CD4-positive, alpha-beta T cell (primary cell): ENCODE results near the gene EEFSEC. TPM values are rescaled to one million over a fixed set of nuclear protein-coding genes. Genes with fewer than 3 reads are reported as not detected.

Experiments used
- ATAC-seq: fragments of 200-7000 bp; cut with Tn5 transposase; one replicate; pipeline ENCODE4 v1.10.0; 2022; ENCODE audit warnings: mild to moderate bottlenecking; ENCODE audit not compliant: poor library complexity
- CTCF ChIA-PET: fragments of 350-600 bp; sonication (Branson Sonifier 250); formaldehyde crosslinking; loops from one replicate; lab custom pipeline; 2021; ENCODE audit warnings: antibody characterized with exemption, inconsistent platforms; lab: Charles Lee
- POLR2A ChIA-PET: fragments of 350-600 bp; sonication (Branson Sonifier 250); formaldehyde crosslinking; loops from one replicate; lab custom pipeline; 2021; ENCODE audit warnings: antibody characterized with exemption, inconsistent platforms; lab: Charles Lee
- DNase-seq, 14 experiments: peaks; one replicate each; pipeline ENCODE4 v3.0.0-alpha.2; 2013 to 2020; ENCODE audit warnings: mixed read lengths in 2 of 14
- H3K27ac ChIP-seq, 2 donors: one replicate each; pipeline versions ENCODE4 v1.5.1 to v1.7.0; 2013; ENCODE audit warnings: low read length in 2 of 2, low read depth in 1 of 2, mild to moderate bottlenecking in 1 of 2
- H3K27me3 ChIP-seq, 2 experiments: 1 replicate in 1 of 2; 2 replicates in 1 of 2; pipeline versions ENCODE4 v1.6.1 to v1.7.0; 2013; ENCODE audit warnings: low read length in 2 of 2, control low read depth in 1 of 2, mild to moderate bottlenecking in 1 of 2, moderate library complexity in 1 of 2; ENCODE audit not compliant: insufficient read depth in 2 of 2, control insufficient read depth in 1 of 2
- H3K36me3 ChIP-seq: one replicate; pipeline ENCODE4 v1.6.1; 2013; ENCODE audit warnings: low read length, control low read depth; ENCODE audit not compliant: insufficient read depth
- H3K4me1 ChIP-seq: one replicate; pipeline ENCODE4 v1.6.1; 2013; ENCODE audit warnings: low read length, control low read depth; ENCODE audit not compliant: insufficient read depth
- H3K4me3 ChIP-seq: one replicate; pipeline ENCODE4 v1.5.1; 2013; ENCODE audit warnings: mild to moderate bottlenecking, low read length, moderate library complexity
- H3K9me3 ChIP-seq, 2 experiments: 1 replicate in 1 of 2; 2 replicates in 1 of 2; pipeline versions ENCODE4 v1.6.1 to v1.7.0; 2013; ENCODE audit warnings: low read length in 2 of 2, mild to moderate bottlenecking in 2 of 2, control low read depth in 1 of 2, moderate library complexity in 1 of 2; ENCODE audit not compliant: control insufficient read depth in 1 of 2, insufficient read depth in 1 of 2
- H3K27ac Mint-ChIP-seq: one replicate; pipeline ENCODE4 v1.8.0; 2020; ENCODE audit warnings: mixed read lengths
- H3K27me3 Mint-ChIP-seq: one replicate; pipeline ENCODE4 v1.8.0; 2021; ENCODE audit warnings: mixed read lengths
- H3K36me3 Mint-ChIP-seq: one replicate; pipeline ENCODE4 v1.8.0; 2021; ENCODE audit warnings: low read depth, mixed read lengths
- H3K4me1 Mint-ChIP-seq: one replicate; pipeline ENCODE4 v1.8.0; 2021; ENCODE audit warnings: low read depth, mixed read lengths
- H3K4me3 Mint-ChIP-seq: one replicate; pipeline ENCODE4 v1.8.0; 2020; ENCODE audit warnings: mild to moderate bottlenecking, mixed read lengths
- H3K9me3 Mint-ChIP-seq: one replicate; pipeline ENCODE4 v1.8.0; 2020; ENCODE audit warnings: mixed read lengths
- intact Hi-C, 2 experiments: fragments of 100-400 bp; cut with DNase I in 1 of 2; cut with micrococcal nuclease in 1 of 2; formaldehyde crosslinking; loops; one replicate each; pipeline versions ENCODE4 v1.15.1 to v1.9.0; 2023 to 2025; cut with DNase I, micrococcal nuclease
- total RNA-seq, 174 experiments: library from RNA in 2 of 174; stranded (reverse) in 2 of 174; gene quantifications; one replicate each; pipeline ENCODE4 v1.2.3 and lab custom pipeline; 2021 to 2026
- TF ChIP-seq, protein P1 (sequence below): fragments of 200-600 bp; IDR thresholded peaks from one replicate; pipeline ENCODE4 v1.8.0; 2022; ENCODE audit warnings: antibody characterized with exemption, mild to moderate bottlenecking

Gene EEFSEC
- total RNA-seq, 2 experiments from 2014 or later, result 13.1 to 13.9 TPM

DNA sequence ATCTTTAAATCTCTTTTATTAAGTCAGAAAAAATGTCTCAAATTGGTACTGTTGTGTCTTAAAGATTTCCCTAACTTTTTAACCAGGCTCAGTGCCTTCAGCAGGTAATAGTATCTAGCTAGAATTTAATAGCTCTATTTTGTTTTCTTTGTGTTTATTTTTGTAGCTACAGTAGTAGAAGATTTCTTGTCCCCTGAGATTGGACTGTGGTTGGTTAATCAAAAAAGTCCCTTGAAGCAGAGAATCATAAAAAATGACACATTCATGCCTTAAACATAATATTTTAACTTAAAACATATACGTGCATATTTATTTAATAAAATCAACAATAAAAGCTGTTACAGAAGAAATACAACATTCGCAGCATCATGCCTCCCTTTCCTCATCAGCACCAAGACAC lies 102.8 kb downstream of the EEFSEC start:
- H3K27ac Mint-ChIP-seq, result no peak overlapping the region
- peaks cover 5% of the 10 kb centered on the region for H3K36me3 ChIP-seq
- H3K36me3 Mint-ChIP-seq, result peaks cover 83% of the 10 kb centered on the region
- intact Hi-C loops, result no loop called here
- no peaks in the 10 kb centered on the region for H3K4me1 ChIP-seq
- no peaks in the 10 kb centered on the region for H3K27me3 Mint-ChIP-seq
- no peak overlapping the region for H3K27ac ChIP-seq
- H3K4me3 Mint-ChIP-seq, result no peak overlapping the region
- H3K4me3 ChIP-seq, result no peak overlapping the region
- ATAC-seq (no peak), DNase-seq (no peak)
- ChIA-PET CTCF (interaction anchor here (1.6 kb wide), 1 partner anchor 66 kb away, joined by 3 read pairs; no protein-coding TSS in a partner anchor), POLR2A (no interaction called here)
- peaks cover 47% of the 10 kb centered on the region for H3K4me1 Mint-ChIP-seq
- TF ChIP-seq, protein P1, sequence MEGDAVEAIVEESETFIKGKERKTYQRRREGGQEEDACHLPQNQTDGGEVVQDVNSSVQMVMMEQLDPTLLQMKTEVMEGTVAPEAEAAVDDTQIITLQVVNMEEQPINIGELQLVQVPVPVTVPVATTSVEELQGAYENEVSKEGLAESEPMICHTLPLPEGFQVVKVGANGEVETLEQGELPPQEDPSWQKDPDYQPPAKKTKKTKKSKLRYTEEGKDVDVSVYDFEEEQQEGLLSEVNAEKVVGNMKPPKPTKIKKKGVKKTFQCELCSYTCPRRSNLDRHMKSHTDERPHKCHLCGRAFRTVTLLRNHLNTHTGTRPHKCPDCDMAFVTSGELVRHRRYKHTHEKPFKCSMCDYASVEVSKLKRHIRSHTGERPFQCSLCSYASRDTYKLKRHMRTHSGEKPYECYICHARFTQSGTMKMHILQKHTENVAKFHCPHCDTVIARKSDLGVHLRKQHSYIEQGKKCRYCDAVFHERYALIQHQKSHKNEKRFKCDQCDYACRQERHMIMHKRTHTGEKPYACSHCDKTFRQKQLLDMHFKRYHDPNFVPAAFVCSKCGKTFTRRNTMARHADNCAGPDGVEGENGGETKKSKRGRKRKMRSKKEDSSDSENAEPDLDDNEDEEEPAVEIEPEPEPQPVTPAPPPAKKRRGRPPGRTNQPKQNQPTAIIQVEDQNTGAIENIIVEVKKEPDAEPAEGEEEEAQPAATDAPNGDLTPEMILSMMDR, result no peak
- no peaks in the 10 kb centered on the region for H3K27me3 ChIP-seq
- H3K9me3 Mint-ChIP-seq, result no peaks in the 10 kb centered on the region
- peaks cover 11 to 14% of the 10 kb centered on the region in 2 experiments for H3K9me3 ChIP-seq

DNA sequence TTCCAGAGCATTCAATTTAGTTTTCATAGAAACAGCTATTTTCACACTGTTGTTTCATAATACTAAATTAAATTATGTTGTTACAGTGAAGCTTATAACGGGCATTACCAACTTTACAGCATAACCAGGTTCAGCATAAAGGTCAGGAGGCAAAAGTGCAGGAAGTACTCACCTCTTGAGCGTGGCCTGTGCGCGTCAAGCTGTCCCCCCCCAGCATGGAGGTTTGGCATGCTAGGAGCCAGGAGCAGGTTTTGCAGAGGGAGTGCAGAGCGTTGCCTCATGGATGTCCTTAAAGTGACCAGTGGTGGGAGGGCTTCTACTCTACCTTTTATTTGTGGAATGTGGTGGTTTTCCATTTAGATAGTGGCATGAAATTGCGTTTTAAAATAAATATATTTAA lies 104.4 kb downstream of the EEFSEC start:
- POLR2A ChIA-PET, result interaction anchor here (0.8 kb wide), 1 partner anchor 15 kb away, joined by 3 read pairs; no protein-coding TSS in a partner anchor
- Histone ChIP-seq H3K4me1 (no peaks in the 10 kb centered on the region), H3K27ac (no peak overlapping the region), H3K9me3 (peaks cover 11 to 14% of the 10 kb centered on the region in 2 experiments), H3K4me3 (no peak overlapping the region), H3K27me3 (no peaks in the 10 kb centered on the region), H3K36me3 (peaks cover 16% of the 10 kb centered on the region)
- ATAC-seq (no peak), DNase-seq (no peak)
- no peak overlapping the region for H3K27ac Mint-ChIP-seq
- CTCF ChIA-PET, result interaction anchor here (1.6 kb wide), 1 partner anchor 65 kb away, joined by 3 read pairs; no protein-coding TSS in a partner anchor
- H3K9me3 Mint-ChIP-seq, result no peaks in the 10 kb centered on the region
- TF ChIP-seq, protein P1, result no peak
- intact Hi-C loops, result no loop called here
- no peaks in the 10 kb centered on the region for H3K27me3 Mint-ChIP-seq
- no peak overlapping the region for H3K4me3 Mint-ChIP-seq
- H3K4me1 Mint-ChIP-seq, result peaks cover 35% of the 10 kb centered on the region
- peaks cover 88% of the 10 kb centered on the region for H3K36me3 Mint-ChIP-seq

DNA sequence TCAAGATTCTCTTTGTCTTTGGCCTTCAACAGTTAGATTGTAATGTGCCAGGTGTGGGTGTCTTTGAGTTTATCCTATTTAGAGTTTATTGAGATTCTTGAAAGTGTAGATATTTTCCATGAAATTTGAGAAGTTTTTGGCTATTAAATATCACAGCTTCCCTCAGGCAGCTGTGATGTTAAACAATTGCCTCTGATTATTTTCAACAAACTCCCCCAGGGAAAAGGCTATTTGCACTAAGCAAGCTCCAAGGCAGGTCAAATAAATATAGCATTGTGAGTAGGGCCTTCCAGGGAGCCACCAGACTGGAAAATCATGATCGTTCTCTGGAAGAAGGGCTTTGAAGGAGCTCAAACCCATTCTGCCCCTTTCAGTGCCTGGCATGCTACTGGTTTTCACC lies 107.0 kb downstream of the EEFSEC start:
- Histone ChIP-seq H3K27me3 (no peaks in the 10 kb centered on the region), H3K4me3 (no peak overlapping the region), H3K36me3 (peaks cover 28% of the 10 kb centered on the region), H3K27ac (no peak overlapping the region), H3K4me1 (no peaks in the 10 kb centered on the region), H3K9me3 (peaks cover 6 to 14% of the 10 kb centered on the region in 2 experiments)
- CTCF ChIA-PET, result no interaction called here
- POLR2A ChIA-PET, result no interaction called here
- TF ChIP-seq, protein P1, result no peak
- peaks cover 97% of the 10 kb centered on the region for H3K36me3 Mint-ChIP-seq
- peaks cover 16% of the 10 kb centered on the region for H3K4me1 Mint-ChIP-seq
- H3K9me3 Mint-ChIP-seq, result no peaks in the 10 kb centered on the region
- no peak overlapping the region for H3K4me3 Mint-ChIP-seq
- H3K27me3 Mint-ChIP-seq, result no peaks in the 10 kb centered on the region
- no peak overlapping the region for H3K27ac Mint-ChIP-seq
- no peak for ATAC-seq
- intact Hi-C loops, result no loop called here
- DNase-seq, result no peak
